Ovary (tissue), 3 donors: Measurements from ENCODE around the gene CCDC88B.

Experiments used
- CTCF ChIP-seq, 3 donors: fragments of 450-650 bp in 2 of 3; fragments of 200-600 bp in 1 of 3; IDR thresholded peaks; one replicate each; pipeline versions ENCODE4 v1.5.1 to v1.8.0; 2016 to 2022; ENCODE audit warnings: antibody characterized with exemption in 3 of 3, mild to moderate bottlenecking in 1 of 3
- EP300 ChIP-seq: sonication (generic); formaldehyde crosslinking; IDR thresholded peaks from one replicate; pipeline ENCODE4 v1.6.1; 2017; ENCODE audit warnings: antibody characterized with exemption
- POLR2A ChIP-seq: fragments of 450-650 bp; IDR thresholded peaks from one replicate; pipeline ENCODE4 v1.6.1; 2017; ENCODE audit warnings: antibody characterized with exemption, mild to moderate bottlenecking, moderate library complexity
- donor health status: DM: no; HTN: no; CAD: no.

GRCh38 chr11:64355078-64355940, 15.3 kb downstream of the CCDC88B start:
- peak; percentile 51 to 71 (median 67) for TF ChIP-seq CTCF (IDR thresholded peaks at IDR 0.05)
- TF ChIP-seq POLR2A: no peak
- no peak for TF ChIP-seq EP300
